Small intestine (tissue), 7 donors: ENCODE measurements around the gene CPT1C. TPM values are rescaled to one million over a fixed set of nuclear protein-coding genes. Genes with fewer than 3 reads are reported as not detected.
"Not testable (repeated sequence)": the region's sequence is repeated elsewhere in the genome, so short reads cannot be mapped to it uniquely, and the experiment has no call there.

ENCODE experiments used
- DNase-seq, 2 donors: peaks; one replicate each; pipeline versions ENCODE4 v3.0.0 to v3.0.0-alpha.2; 2013
- FAIRE-seq: peaks from 2 replicates; lab custom pipeline; 2012; peaks lifted over from hg19 to GRCh38; lab: Jason Lieb, UNC
- H3K27ac ChIP-seq, 3 donors: one replicate each; pipeline ENCODE4 v1.5.1; 2013; ENCODE audit warnings: low read length in 2 of 3, mild to moderate bottlenecking in 2 of 3, control low read depth in 1 of 3, inconsistent platforms in 1 of 3, low read depth in 1 of 3, moderate library complexity in 1 of 3
- H3K27me3 ChIP-seq, 3 donors: one replicate each; pipeline ENCODE4 v1.6.1; 2013; ENCODE audit warnings: low read length in 3 of 3, inconsistent platforms in 1 of 3; ENCODE audit not compliant: control insufficient read depth in 3 of 3, insufficient read depth in 3 of 3
- H3K36me3 ChIP-seq, 3 donors: one replicate each; pipeline ENCODE4 v1.6.1; 2013; ENCODE audit warnings: low read length in 3 of 3, inconsistent platforms in 1 of 3, low read depth in 1 of 3, mild to moderate bottlenecking in 1 of 3, moderate library complexity in 1 of 3; ENCODE audit not compliant: control insufficient read depth in 3 of 3, insufficient read depth in 2 of 3
- H3K4me1 ChIP-seq, 3 donors: one replicate each; pipeline ENCODE4 v1.6.1; 2013; ENCODE audit warnings: low read length in 2 of 3, inconsistent platforms in 1 of 3, low read depth in 1 of 3, mild to moderate bottlenecking in 1 of 3, moderate library complexity in 1 of 3; ENCODE audit not compliant: control insufficient read depth in 3 of 3, insufficient read depth in 2 of 3
- H3K4me3 ChIP-seq, 3 donors: one replicate each; pipeline ENCODE4 v1.5.1; 2013; ENCODE audit warnings: low read length in 3 of 3, control low read depth in 1 of 3, inconsistent platforms in 1 of 3, low read depth in 1 of 3, mild to moderate bottlenecking in 1 of 3, moderate library complexity in 1 of 3
- H3K9me3 ChIP-seq, 2 donors: one replicate each; pipeline ENCODE4 v1.6.1; 2013; ENCODE audit warnings: low read depth in 1 of 2, low read length in 1 of 2; ENCODE audit not compliant: control insufficient read depth in 2 of 2, insufficient read depth in 1 of 2
- WGBS, 3 donors: extraction: QIAGEN DNeasy Blood & Tissue Kit; methylation state at CpG; one replicate each; pipeline ENCODE4 v1.1.7; 2013; 5-methylcytosine and 5-hydroxymethylcytosine counted together
- polyA plus RNA-seq, 4 donors: library from polyadenylated mRNA; stranded (reverse) in 3 of 4; unstranded in 1 of 4; fragments of 200-250 nt in 3 of 4; fragments of 120-200 nt in 1 of 4; gene quantifications; one replicate each; pipeline versions ENCODE4 v1.2.1 to v1.2.3, GENCODE V29; 2013
- donor health status: healthy with polysubstance abuse.
- donor health status: control.
- donor health status: control.
- donor health status: Bipolar disorder and iron deficiency.
- donor health status: healthy.

CPT1C gene
- polyA plus RNA-seq, 4 donors, result 1.9 to 4.5 TPM; not detected in 2

- Histone ChIP-seq H3K4me1 (no peaks in the 10 kb centered on the region), H3K36me3 (no peaks in the 10 kb centered on the region), H3K27ac (no peak overlapping the region), H3K4me3 (no peak overlapping the region), H3K27me3 (no peaks in the 10 kb centered on the region), H3K9me3 (no peaks in the 10 kb centered on the region)
- 45 to 69% (median 64%) methylated on average over 7 to 8 of the region's 8 CpGs for WGBS, 3 donors
- no peak for DNase-seq
- no peak for FAIRE-seq
Observed at GRCh38 chr19:49713236-49713845, 22.4 kb downstream of the CPT1C start.

GRCh38 chr19:49716154-49716553 is 25.2 kb downstream of the CPT1C start:
- Histone ChIP-seq H3K4me1 (no peaks in the 10 kb centered on the region), H3K27ac (no peak overlapping the region), H3K36me3 (no peaks in the 10 kb centered on the region), H3K9me3 (no peaks in the 10 kb centered on the region), H3K27me3 (no peaks in the 10 kb centered on the region), H3K4me3 (no peak overlapping the region)
- DNase-seq, result no peak
- 66 to 74% (median 72%) methylated on average over 3 of the region's 3 CpGs for WGBS, 3 donors
- FAIRE-seq, result no peak

DNA sequence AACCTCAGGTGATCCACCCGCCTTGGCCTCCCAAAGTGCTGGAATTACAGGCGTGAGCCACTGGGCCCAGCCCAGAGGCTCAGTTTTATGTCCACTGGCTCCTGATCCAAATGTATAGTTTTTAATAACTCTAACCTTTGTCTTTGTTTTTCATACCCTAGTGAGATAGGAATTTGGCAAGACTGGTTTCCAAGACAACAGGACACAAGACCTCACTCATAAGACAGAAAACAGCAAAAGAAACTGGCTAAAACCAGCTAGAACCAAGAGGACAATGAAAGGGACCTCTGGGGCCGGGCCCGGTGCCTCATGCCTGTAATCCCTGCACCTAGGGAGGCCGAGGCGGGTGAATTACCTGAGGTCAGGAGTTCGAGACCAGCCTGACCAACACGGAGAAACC is 27.6 kb downstream of the CPT1C start:
- FAIRE-seq (no peak), DNase-seq (no peak)
- no peak overlapping the region for H3K27ac ChIP-seq
- H3K4me3 ChIP-seq, result no peak overlapping the region
- no peaks in the 10 kb centered on the region for H3K4me1 ChIP-seq
- WGBS, 3 donors, result 77 to 85% (median 83%) methylated on average over 8 of the region's 8 CpGs
- H3K36me3 ChIP-seq, result no peaks in the 10 kb centered on the region
- no peaks in the 10 kb centered on the region for H3K27me3 ChIP-seq
- no peaks in the 10 kb centered on the region for H3K9me3 ChIP-seq

DNA sequence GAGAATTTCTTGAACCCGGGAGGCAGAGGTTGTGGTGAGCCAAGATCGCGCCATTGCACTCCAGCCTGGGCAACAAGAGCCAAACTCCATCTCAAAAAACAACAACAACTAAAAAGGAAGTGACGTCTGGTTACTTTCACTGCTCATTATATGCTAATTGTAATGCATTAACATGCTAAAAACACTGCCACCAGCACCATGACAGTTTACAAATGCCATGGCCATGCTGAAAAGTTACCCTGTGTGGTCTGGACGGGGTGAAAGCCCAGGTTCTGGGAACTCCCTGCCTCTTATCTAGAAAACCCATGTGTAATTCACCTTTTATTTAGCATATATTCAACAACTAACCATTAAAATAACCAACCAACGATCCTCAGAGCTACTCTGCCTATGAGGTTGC is 28.1 kb downstream of the CPT1C start:
- DNase-seq, result no peak
- no peaks in the 10 kb centered on the region for H3K27me3 ChIP-seq
- H3K36me3 ChIP-seq, result no peaks in the 10 kb centered on the region
- no peaks in the 10 kb centered on the region for H3K4me1 ChIP-seq
- no peak overlapping the region for H3K27ac ChIP-seq
- no peaks in the 10 kb centered on the region for H3K9me3 ChIP-seq
- FAIRE-seq, result no peak
- H3K4me3 ChIP-seq, result no peak overlapping the region
- 62 to 76% (median 69%) methylated on average over 6 of the region's 6 CpGs for WGBS, 3 donors

DNA sequence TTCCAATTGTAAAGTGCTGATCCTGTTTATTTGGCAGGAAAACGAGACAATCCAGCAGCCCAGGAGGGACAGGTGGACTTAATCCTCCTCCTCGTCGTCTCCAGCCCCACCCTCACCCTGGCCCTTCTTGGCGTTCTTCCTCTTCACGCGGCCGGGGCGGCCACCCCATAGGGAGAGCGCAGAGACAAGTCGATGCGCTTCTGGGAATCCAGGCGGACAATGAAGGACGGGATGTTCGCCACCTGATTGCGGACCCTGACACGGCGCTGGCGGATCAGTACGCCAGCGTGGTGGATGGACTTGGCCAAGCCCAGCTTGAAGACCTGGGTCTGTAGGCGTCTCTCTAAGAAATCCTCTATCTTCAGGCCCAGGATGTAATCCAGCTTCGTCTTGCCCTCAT is 28.5 kb downstream of the CPT1C start:
- H3K36me3 ChIP-seq, H3K4me3 ChIP-seq, H3K27me3 ChIP-seq, FAIRE-seq, H3K4me1 ChIP-seq, H3K27ac ChIP-seq, DNase-seq, H3K9me3 ChIP-seq: not testable (repeated sequence)
- WGBS, 3 donors, result 73 to 80% (median 78%) methylated on average over 21 to 22 of the region's 22 CpGs

GRCh38 chr19:49727217-49728030 is 36.5 kb downstream of the CPT1C start:
- Histone ChIP-seq H3K4me3 (no peak overlapping the region), H3K27me3 (no peaks in the 10 kb centered on the region), H3K4me1 (no peaks in the 10 kb centered on the region), H3K9me3 (no peaks in the 10 kb centered on the region), H3K27ac (peak overlapping the region in 1 of 3 donors; percentile 23), H3K36me3 (no peaks in the 10 kb centered on the region)
- DNase-seq, result no peak
- 71 to 73% (median 71%) methylated on average over 23 of the region's 23 CpGs for WGBS, 3 donors
- FAIRE-seq, result no peak

DNA sequence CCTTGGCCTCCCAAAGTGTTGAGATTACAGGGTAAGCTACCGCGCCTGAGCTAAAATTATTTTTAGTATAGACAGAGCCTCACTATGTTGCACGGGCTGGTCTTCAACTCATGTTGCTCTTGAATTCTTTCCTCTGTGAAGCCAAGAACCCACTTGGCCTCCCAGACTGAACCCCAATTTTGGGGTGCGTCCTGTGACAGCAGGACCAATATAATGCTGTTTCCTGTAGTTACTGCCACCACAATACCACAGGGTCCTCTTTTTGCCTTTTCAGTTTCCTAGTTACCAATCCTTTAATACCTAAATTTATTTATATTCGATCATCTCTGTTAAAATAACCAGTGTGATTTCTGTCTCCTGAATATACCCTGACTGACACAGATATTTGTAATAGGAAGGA is 39.2 kb downstream of the CPT1C start:
- Histone ChIP-seq H3K9me3 (no peaks in the 10 kb centered on the region), H3K4me3 (no peak overlapping the region), H3K36me3 (no peaks in the 10 kb centered on the region), H3K4me1 (no peaks in the 10 kb centered on the region), H3K27ac (no peak overlapping the region), H3K27me3 (no peaks in the 10 kb centered on the region)
- WGBS, 3 donors, result 68 to 90% (median 71%) methylated on average over 5 of the region's 5 CpGs
- DNase-seq (no peak), FAIRE-seq (no peak)

GRCh38 chr19:49738268-49738667 is 47.4 kb downstream of the CPT1C start:
- no peak overlapping the region for H3K4me3 ChIP-seq
- no peak overlapping the region for H3K27ac ChIP-seq
- no peaks in the 10 kb centered on the region for H3K36me3 ChIP-seq
- no peak for FAIRE-seq
- H3K4me1 ChIP-seq, result no peaks in the 10 kb centered on the region
- no peaks in the 10 kb centered on the region for H3K27me3 ChIP-seq
- H3K9me3 ChIP-seq, result no peaks in the 10 kb centered on the region
- 76 to 82% (median 77%) methylated on average over 4 of the region's 4 CpGs for WGBS, 3 donors
- no peak for DNase-seq
